Cerebellar cortex (tissue), 1 donor: Measurements from ENCODE around the gene LTBP3.

ENCODE experiments used
- DNase-seq: peaks from one replicate; pipeline ENCODE4 v3.0.0-alpha.2; 2015; ENCODE audit warnings: low spot score

Gene LTBP3

GRCh38 chr11:65506772-65507505 lies 51.2 kb downstream of the LTBP3 start:
- peak; percentile 94 for DNase-seq

- DNase-seq: no peak
Observed at GRCh38 chr11:65506290-65506771, 51.8 kb downstream of the LTBP3 start.

- DNase-seq: peak; percentile 57
Observed at GRCh38 chr11:65505466-65506289, 52.5 kb downstream of the LTBP3 start.

GRCh38 chr11:65504674-65505465 lies 53.3 kb downstream of the LTBP3 start:
- DNase-seq: peak; percentile 42

- peak; percentile 53 for DNase-seq
Observed at GRCh38 chr11:65503949-65504673, 54.0 kb downstream of the LTBP3 start.

- DNase-seq: peak; percentile 26
Observed at GRCh38 chr11:65503368-65503948, 54.7 kb downstream of the LTBP3 start.

- peak; percentile 25 for DNase-seq
Observed at GRCh38 chr11:65502555-65503367, 55.4 kb downstream of the LTBP3 start.

- DNase-seq: no peak
Observed at GRCh38 chr11:65502274-65502554, 55.9 kb downstream of the LTBP3 start.

- peak; percentile 47 for DNase-seq
Observed at GRCh38 chr11:65501472-65502273, 56.5 kb downstream of the LTBP3 start.

- DNase-seq: peak; percentile 24
Observed at GRCh38 chr11:65501186-65501471, 57.0 kb downstream of the LTBP3 start.

- DNase-seq: peak; percentile 54
Observed at GRCh38 chr11:65500387-65501185, 57.6 kb downstream of the LTBP3 start.

- no peak for DNase-seq
Observed at GRCh38 chr11:65499713-65500386, 58.3 kb downstream of the LTBP3 start.

GRCh38 chr11:65498977-65499712 lies 59.0 kb downstream of the LTBP3 start, which contains the start of gene MALAT1:
TSS of gene MALAT1 (plus strand) at chr11:65499045.
- DNase-seq: peak; percentile 95

GRCh38 chr11:65498727-65498976 lies 59.5 kb downstream of the LTBP3 start:
- DNase-seq: no peak

- DNase-seq: peak; percentile 73
Observed at GRCh38 chr11:65498042-65498726, 60.0 kb downstream of the LTBP3 start.

GRCh38 chr11:65497141-65498041 lies 60.8 kb downstream of the LTBP3 start:
- DNase-seq: peak; percentile 97
